Liver (tissue), 3 donors: ENCODE results near the gene TUBGCP6.

ENCODE experiments used
- EGR1 ChIP-seq, 2 donors: IDR thresholded peaks; 2 replicates each; pipeline ENCODE4 v1.6.1; 2016 to 2018; ENCODE audit warnings: antibody characterized with exemption in 2 of 2, low read depth in 2 of 2
- FOXA2 ChIP-seq: IDR thresholded peaks from 2 replicates; pipeline ENCODE4 v1.6.1; 2016; ENCODE audit warnings: antibody characterized with exemption
- GABPA ChIP-seq, 2 donors: IDR thresholded peaks in 1 of 2; conservative IDR thresholded peaks in 1 of 2; 2 replicates each; pipeline ENCODE4 v1.6.1; 2016; ENCODE audit warnings: antibody characterized with exemption in 2 of 2, mild to moderate bottlenecking in 1 of 2, moderate library complexity in 1 of 2
- JUND ChIP-seq, 2 donors: IDR thresholded peaks; 2 replicates each; pipeline ENCODE4 v1.6.1; 2016; ENCODE audit warnings: antibody characterized with exemption in 2 of 2
- RAD21 ChIP-seq, 2 donors: IDR thresholded peaks; 2 replicates each; pipeline ENCODE4 v1.6.1; 2016; ENCODE audit warnings: antibody characterized with exemption in 2 of 2, mild to moderate bottlenecking in 2 of 2
- REST ChIP-seq: IDR thresholded peaks from 2 replicates; pipeline ENCODE4 v1.6.1; 2016; ENCODE audit warnings: antibody characterized with exemption, mild to moderate bottlenecking
- RXRA ChIP-seq, 2 donors: IDR thresholded peaks; 2 replicates each; pipeline ENCODE4 v1.6.1; 2017 to 2018; ENCODE audit warnings: antibody characterized with exemption in 2 of 2, mild to moderate bottlenecking in 1 of 2
- TAF1 ChIP-seq: conservative IDR thresholded peaks from 2 replicates; pipeline ENCODE4 v1.6.1; 2016; ENCODE audit warnings: antibody characterized with exemption, mild to moderate bottlenecking
- YY1 ChIP-seq: IDR thresholded peaks from 2 replicates; pipeline ENCODE4 v1.6.1; 2016; ENCODE audit warnings: antibody characterized with exemption, mild to moderate bottlenecking
- TF ChIP-seq, protein P1 (sequence below): fragments of 150-350 bp; IDR thresholded peaks from 2 replicates; pipeline ENCODE4 v1.5.1; 2017; ENCODE audit warnings: improper control_type of control experiment, low read depth, low read length; ENCODE audit not compliant: missing input control
- TF ChIP-seq, protein P2 (sequence below): IDR thresholded peaks from 2 replicates; pipeline ENCODE4 v1.6.1; 2016; ENCODE audit warnings: antibody characterized with exemption
- donor health status: healthy.
- donor health status: healthy.

- TF ChIP-seq, protein P1, sequence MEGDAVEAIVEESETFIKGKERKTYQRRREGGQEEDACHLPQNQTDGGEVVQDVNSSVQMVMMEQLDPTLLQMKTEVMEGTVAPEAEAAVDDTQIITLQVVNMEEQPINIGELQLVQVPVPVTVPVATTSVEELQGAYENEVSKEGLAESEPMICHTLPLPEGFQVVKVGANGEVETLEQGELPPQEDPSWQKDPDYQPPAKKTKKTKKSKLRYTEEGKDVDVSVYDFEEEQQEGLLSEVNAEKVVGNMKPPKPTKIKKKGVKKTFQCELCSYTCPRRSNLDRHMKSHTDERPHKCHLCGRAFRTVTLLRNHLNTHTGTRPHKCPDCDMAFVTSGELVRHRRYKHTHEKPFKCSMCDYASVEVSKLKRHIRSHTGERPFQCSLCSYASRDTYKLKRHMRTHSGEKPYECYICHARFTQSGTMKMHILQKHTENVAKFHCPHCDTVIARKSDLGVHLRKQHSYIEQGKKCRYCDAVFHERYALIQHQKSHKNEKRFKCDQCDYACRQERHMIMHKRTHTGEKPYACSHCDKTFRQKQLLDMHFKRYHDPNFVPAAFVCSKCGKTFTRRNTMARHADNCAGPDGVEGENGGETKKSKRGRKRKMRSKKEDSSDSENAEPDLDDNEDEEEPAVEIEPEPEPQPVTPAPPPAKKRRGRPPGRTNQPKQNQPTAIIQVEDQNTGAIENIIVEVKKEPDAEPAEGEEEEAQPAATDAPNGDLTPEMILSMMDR = no peak
- TF ChIP-seq GABPA (IDR thresholded peaks at IDR 0.05 in 1 of 2, conservative IDR thresholded peaks at IDR 0.05 in 1 of 2) (no peak), TAF1 (no peak), EGR1 (IDR thresholded peaks at IDR 0.05; ENCODE audit: low read depth in 2 of 2) (no peak), FOXA2 (no peak), RAD21 (IDR thresholded peaks at IDR 0.05) (no peak), YY1 (no peak), JUND (IDR thresholded peaks at IDR 0.05) (no peak), REST (no peak), RXRA (IDR thresholded peaks at IDR 0.05) (no peak)
- TF ChIP-seq, protein P2, sequence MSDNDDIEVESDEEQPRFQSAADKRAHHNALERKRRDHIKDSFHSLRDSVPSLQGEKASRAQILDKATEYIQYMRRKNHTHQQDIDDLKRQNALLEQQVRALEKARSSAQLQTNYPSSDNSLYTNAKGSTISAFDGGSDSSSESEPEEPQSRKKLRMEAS = no peak
These were observed 28.7 kb downstream of the TUBGCP6 start for GRCh38 chr22:50216055-50216683.
